ELF-1 (cell line): ENCODE results near the gene BCL7C.

ENCODE experiments used
- DNase-seq: peaks from one replicate; pipeline ENCODE4 v3.0.0-alpha.2; 2016; ENCODE audit warnings: low read depth, low spot score

BCL7C gene

GRCh38 chr16:30922960-30923535, 29.2 kb upstream of the BCL7C start:
- peak; percentile 100 for DNase-seq

GRCh38 chr16:30922420-30922959, 28.6 kb upstream of the BCL7C start:
- DNase-seq = peak; percentile 100

- DNase-seq = peak; percentile 98
Measured at GRCh38 chr16:30921748-30922419, 28.0 kb upstream of the BCL7C start.

GRCh38 chr16:30921459-30921747, 27.5 kb upstream of the BCL7C start:
- no peak for DNase-seq

- DNase-seq = no peak
Measured at GRCh38 chr16:30920891-30921290, 27.0 kb upstream of the BCL7C start.

- DNase-seq = no peak
Measured at GRCh38 chr16:30918614-30919013, 24.7 kb upstream of the BCL7C start.

- no peak for DNase-seq
Measured at GRCh38 chr16:30914830-30915229, 21.0 kb upstream of the BCL7C start.

GRCh38 chr16:30912794-30913412, 19.0 kb upstream of the BCL7C start:
- no peak for DNase-seq

- DNase-seq = no peak
Measured at GRCh38 chr16:30910427-30911029, 16.7 kb upstream of the BCL7C start.

- DNase-seq = no peak
Measured at GRCh38 chr16:30907064-30907463, 13.2 kb upstream of the BCL7C start.

GRCh38 chr16:30904114-30904780, 10.4 kb upstream of the BCL7C start:
- DNase-seq = no peak

- DNase-seq = no peak
Measured at GRCh38 chr16:30903596-30903995, 9.7 kb upstream of the BCL7C start.

- DNase-seq = no peak
Measured at GRCh38 chr16:30903002-30903401, 9.1 kb upstream of the BCL7C start.

- peak; percentile 77 for DNase-seq
Measured at GRCh38 chr16:30902029-30902972, 8.4 kb upstream of the BCL7C start.

- DNase-seq = no peak
Measured at GRCh38 chr16:30901201-30902028, 7.5 kb upstream of the BCL7C start.

- no peak for DNase-seq
Measured at GRCh38 chr16:30900588-30900987, 6.7 kb upstream of the BCL7C start.

GRCh38 chr16:30899794-30900193, 5.9 kb upstream of the BCL7C start:
- no peak for DNase-seq

- DNase-seq = peak; percentile 94
Measured at GRCh38 chr16:30896889-30897733, 3.2 kb upstream of the BCL7C start.

- peak; percentile 90 for DNase-seq
Measured at GRCh38 chr16:30896261-30896888, 2.5 kb upstream of the BCL7C start, which contains the start of gene CTF1. Gene CTF1, plus strand, starts transcription at chr16:30896614. Its CDS starts 30 bp downstream, at chr16:30896644.
